HG02840 (cell line): ENCODE data around the gene RAD23B.
"Not testable (repeated sequence)": the region's sequence is repeated elsewhere in the genome, so short reads cannot be mapped to it uniquely, and the experiment has no call there.

Experiments
- ATAC-seq: cut with Tn5 transposase; IDR thresholded peaks from one replicate; pipeline ENCODE4 v1.9.1; 2021; ENCODE audit warnings: mild to moderate bottlenecking, moderate library complexity, moderate number of reproducible peaks; ENCODE audit not compliant: unreplicated experiment, low FRiP score

RAD23B gene

DNA sequence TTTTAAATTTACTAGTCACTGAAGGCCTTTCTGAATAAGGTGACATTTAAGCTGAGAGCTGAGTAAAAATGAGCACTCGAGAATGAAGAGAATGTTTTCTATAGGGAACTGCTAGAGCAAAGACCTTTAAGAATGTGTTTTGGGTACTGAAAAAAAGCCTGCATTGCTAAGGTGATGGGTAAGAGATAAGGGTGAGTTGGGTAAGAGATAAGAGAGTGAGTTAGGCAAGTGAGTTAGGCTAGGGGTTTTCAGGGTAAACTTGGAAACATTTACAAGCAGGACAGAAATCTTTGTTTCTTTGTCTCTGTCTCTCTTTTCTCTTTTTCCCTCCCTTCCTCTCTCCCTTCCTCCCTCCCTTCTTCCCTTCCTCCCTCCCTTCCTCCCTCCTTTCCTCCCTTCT lies 5.6 kb downstream of the RAD23B start:
- no peak for ATAC-seq

- no peak for ATAC-seq
Measured at GRCh38 chr9:107290619-107291018, 7.5 kb downstream of the RAD23B start.

GRCh38 chr9:107292821-107293542 lies 9.9 kb downstream of the RAD23B start:
- no peak for ATAC-seq

DNA sequence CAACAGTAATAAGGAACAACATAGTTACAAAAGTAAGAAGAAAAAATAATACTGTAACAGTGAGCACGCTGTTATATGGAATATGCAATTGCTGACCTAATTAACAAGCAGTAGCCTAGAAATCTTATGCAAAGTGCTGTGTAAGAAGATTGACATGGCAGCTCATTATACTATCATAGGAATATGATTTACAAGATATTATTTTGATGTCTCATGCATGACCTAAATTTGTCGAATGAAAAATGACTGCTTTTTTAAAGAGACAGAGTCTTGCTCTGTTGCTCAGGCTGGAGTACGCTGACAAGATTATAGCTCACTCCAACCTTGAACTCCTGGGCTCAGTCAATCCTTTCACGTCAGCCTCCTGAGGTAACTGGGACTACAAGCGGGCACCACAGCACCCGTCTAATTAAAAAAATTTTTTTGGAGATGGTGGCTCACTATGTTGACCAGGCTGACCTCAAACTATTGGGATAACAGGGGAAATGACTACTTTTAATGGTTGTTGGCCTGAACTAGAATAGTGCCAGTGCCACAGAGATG lies 10.5 kb downstream of the RAD23B start:
- ATAC-seq = no peak

GRCh38 chr9:107294756-107295155 lies 11.7 kb downstream of the RAD23B start:
- ATAC-seq = no peak

DNA sequence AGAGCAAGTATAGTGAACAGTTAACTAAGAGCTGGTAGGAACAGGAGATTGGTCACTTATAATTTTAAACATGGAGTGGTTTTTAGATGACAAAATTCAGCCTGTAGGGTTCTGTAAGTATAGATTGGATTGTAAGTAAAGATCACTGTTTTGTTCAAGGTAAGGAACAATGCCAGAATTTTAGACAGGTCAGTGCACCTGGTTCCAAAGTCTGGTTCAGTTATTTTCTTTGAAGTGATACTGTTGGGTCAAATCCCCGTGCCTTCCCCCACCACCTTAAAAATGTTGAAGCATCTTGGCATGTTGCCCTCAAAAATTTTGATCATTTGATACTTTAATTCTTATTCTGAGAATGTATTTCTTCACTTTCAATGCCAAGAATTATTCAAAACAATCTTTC lies 12.9 kb downstream of the RAD23B start:
- ATAC-seq = no peak

DNA sequence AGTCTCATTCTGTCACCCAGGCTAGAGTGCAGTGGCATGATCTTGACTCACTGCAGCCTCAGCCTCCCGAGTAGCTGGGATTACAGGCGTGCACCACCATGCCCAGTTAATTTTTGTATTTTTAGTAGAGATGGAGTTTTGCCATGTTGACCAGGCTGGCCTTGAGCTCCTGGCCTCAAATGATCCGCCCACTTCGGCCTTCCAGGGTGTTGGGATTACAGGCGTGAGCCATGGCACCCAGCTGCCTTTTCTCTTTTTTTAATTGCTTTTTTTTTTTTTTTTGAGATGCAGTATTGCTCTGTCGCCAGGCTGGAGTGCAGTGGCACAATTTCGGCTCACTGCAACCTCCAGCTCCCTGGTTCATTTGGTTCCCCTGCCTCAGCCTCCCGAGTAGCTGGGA lies 13.5 kb downstream of the RAD23B start:
- ATAC-seq = not testable (repeated sequence)

DNA sequence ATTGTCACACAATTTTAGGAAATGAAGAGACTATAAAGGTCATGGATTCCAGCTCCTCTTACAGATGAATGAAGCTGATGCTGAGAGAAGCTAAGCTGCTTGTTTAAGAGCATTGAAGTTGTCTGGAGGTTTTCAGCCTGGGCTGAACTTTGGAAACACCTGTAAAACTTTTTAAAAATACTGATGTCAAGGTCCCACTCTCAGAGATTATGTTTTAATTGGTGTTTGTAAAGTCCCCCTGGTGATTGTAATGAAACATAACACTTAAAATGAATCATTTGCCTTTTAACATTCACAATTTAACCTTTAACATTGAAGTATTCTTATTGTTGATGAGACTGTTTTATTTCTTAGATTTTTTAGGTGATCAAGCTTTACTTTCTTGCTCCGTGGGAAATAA lies 16.4 kb downstream of the RAD23B start:
- ATAC-seq = no peak

- ATAC-seq = no peak
Measured at GRCh38 chr9:107306308-107306707, 23.2 kb downstream of the RAD23B start.

DNA sequence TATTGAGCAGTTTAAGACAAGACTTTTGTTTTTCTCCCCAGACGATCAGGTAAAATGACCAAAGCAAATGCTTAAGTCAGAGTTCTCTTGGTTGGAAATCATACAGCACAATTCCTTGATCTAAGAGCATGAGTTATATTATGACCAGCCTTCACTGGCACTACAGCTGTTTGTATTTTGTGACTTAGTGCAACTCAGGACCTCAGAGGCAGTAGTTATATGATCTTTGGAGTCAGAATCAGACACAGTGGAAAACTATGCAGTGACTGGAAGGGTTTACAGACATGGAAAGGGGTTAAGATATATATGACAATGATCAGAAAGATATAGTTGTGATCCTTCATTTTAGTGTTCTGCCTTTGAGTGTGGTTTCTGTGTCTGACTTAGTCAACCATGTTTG lies 24.3 kb downstream of the RAD23B start:
- ATAC-seq = no peak

- no peak for ATAC-seq
Measured at GRCh38 chr9:107308461-107308860, 25.4 kb downstream of the RAD23B start.

DNA sequence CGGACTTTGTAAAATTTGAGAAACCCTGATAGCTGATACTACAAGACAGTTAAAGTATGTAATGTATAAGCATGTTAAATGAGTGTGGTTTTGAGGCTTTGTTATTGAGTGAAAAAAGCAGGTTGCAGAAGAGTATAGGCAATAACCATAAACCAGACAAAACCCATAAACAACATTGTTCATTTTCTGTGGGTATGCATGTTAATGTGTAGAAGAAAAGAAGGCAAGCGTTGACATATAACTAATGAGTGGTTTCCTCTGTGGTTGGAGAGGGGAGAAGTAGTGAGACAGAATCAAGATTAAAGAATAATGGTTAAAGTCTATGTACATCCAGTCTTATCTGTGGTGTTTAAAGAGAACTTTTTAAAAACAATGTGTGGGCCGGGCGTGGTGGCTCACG lies 26.2 kb downstream of the RAD23B start:
- peak; percentile 63 for ATAC-seq

- no peak for ATAC-seq
Measured at GRCh38 chr9:107312376-107313050, 29.4 kb downstream of the RAD23B start.

DNA sequence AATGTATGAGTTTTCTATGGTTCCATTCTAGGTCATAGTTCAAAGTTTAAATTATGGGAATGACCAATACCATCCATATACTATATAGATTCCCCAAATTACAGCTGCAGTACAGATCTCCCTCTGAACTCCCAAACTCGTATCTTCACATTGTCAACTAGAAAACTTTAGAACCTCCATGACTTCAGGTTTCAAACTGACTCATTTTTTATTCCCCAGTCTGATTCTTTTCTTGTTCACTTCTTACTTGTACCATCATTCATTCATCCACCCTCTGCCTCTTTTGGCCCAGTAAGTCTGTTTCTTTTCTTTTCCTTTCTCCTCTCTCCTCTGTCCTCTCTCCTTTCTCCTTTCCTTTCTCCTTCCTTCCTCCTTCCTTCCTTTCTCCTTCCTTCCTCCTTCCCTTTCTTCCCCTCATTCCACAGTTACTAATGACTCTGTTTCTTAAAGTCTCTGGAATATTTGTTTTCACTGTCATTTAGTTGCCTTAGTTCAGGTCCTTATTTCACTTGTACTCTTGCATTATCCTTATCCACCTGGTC lies 30.5 kb downstream of the RAD23B start:
- ATAC-seq = no peak

- ATAC-seq = no peak
Measured at GRCh38 chr9:107314763-107315162, 31.7 kb downstream of the RAD23B start.

- no peak for ATAC-seq
Measured at GRCh38 chr9:107316795-107317661, 33.9 kb downstream of the RAD23B start.

GRCh38 chr9:107322643-107323042 lies 39.6 kb downstream of the RAD23B start:
- no peak for ATAC-seq

- ATAC-seq = no peak
Measured at GRCh38 chr9:107323836-107324585, 40.9 kb downstream of the RAD23B start.

- no peak for ATAC-seq
Measured at GRCh38 chr9:107325842-107326241, 42.8 kb downstream of the RAD23B start.

DNA sequence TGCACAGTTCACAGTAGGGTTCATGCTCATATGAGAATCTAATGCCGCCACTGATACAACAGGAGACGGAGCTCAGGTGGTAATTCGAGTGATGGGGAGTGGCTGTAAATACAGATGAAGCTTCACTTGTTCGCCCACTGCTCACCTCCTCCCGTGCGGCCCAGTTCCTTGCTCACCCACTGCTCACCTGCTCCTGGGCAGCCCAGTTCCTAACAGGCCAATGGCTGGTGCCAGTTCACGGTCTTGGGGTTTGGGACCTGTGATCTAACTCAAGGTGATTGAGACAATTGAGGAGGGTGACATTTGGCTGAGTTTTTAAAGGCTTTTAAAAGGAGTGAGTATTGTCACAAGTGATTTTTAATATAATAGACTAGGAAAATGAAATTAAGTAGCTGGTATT lies 45.4 kb downstream of the RAD23B start:
- no peak for ATAC-seq
